Measurements from ENCODE around the gene MBP. TPM values are rescaled to one million over a fixed set of nuclear protein-coding genes. Genes with fewer than 3 reads are reported as not detected.

The MBP gene
- total RNA-seq, 1 donor from 2014 or later: 22.4 TPM

DNA sequence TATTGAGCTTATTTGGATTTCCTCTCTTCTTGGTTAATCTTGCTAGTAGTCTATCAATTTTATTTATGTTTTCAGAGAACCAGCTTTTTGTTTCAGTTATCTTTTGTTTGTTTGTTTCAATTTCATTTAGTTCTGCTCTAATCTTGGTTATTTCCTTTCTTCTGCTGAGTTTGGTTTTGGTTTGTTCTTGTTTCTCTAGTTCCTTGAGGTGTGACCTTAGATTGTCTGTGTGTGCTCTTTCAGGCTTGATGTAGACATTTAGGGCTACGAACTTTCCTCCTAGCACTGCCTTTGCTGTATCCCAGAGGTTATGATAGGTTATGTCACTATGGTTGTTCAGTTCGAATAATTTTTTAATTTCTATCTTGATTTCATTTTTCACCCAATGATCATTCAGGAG, 168.6 kb downstream of the MBP start:
- Histone ChIP-seq H3K27me3 (ENCODE audit: control insufficient read depth in 3 of 3, insufficient read depth in 3 of 3, low read length in 3 of 3) (no peaks in the 10 kb centered on the region), H3K27ac (ENCODE audit: low read depth, low read length) (no peak overlapping the region), H3K4me1 (ENCODE audit: control insufficient read depth in 3 of 3, insufficient read depth in 3 of 3, low read length in 3 of 3) (no peaks in the 10 kb centered on the region), H3K4me3 (ENCODE audit: low read length in 3 of 3) (no peak overlapping the region), H3K9me3 (ENCODE audit: control insufficient read depth in 3 of 3, low read length in 3 of 3) (no peaks in the 10 kb centered on the region), H3K9ac (ENCODE audit: low read depth in 1 of 3, low read length in 3 of 3) (no peak overlapping the region), H3K36me3 (ENCODE audit: control insufficient read depth in 3 of 3, insufficient read depth in 3 of 3, low read length in 3 of 3) (peaks cover 14 to 20% (median 19%) of the 10 kb centered on the region in 3 donors)

DNA sequence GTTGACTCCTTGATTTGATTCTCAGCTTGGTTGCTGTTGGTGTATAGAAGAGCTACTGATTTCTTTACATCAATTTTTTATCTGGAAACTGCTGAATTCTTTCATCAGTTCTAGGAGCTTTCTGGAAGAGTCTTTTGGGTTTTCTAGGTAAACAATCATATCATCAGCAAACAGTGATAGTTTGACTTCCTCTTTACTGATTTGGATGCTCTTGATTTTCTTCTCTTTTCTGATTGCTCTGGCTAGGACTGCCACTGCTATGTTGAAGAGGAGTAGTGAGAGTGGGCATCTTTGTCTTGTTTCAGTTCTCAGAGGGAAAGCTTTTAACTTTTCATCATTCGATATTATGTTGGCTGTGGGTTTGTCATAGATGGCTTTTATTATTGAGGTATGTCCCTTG, 169.7 kb downstream of the MBP start:
- Histone ChIP-seq H3K4me1 (ENCODE audit: control insufficient read depth in 3 of 3, insufficient read depth in 3 of 3, low read length in 3 of 3) (peaks cover 0 to 3% (median 0%) of the 10 kb centered on the region in 3 donors), H3K36me3 (ENCODE audit: control insufficient read depth in 3 of 3, insufficient read depth in 3 of 3, low read length in 3 of 3) (peaks cover 19 to 23% (median 23%) of the 10 kb centered on the region in 3 donors), H3K9ac (ENCODE audit: low read depth in 1 of 3, low read length in 3 of 3) (no peak overlapping the region), H3K27ac (ENCODE audit: low read depth, low read length) (no peak overlapping the region), H3K4me3 (ENCODE audit: low read length in 3 of 3) (no peak overlapping the region), H3K9me3 (ENCODE audit: control insufficient read depth in 3 of 3, low read length in 3 of 3) (no peaks in the 10 kb centered on the region), H3K27me3 (ENCODE audit: control insufficient read depth in 3 of 3, insufficient read depth in 3 of 3, low read length in 3 of 3) (no peaks in the 10 kb centered on the region)

DNA sequence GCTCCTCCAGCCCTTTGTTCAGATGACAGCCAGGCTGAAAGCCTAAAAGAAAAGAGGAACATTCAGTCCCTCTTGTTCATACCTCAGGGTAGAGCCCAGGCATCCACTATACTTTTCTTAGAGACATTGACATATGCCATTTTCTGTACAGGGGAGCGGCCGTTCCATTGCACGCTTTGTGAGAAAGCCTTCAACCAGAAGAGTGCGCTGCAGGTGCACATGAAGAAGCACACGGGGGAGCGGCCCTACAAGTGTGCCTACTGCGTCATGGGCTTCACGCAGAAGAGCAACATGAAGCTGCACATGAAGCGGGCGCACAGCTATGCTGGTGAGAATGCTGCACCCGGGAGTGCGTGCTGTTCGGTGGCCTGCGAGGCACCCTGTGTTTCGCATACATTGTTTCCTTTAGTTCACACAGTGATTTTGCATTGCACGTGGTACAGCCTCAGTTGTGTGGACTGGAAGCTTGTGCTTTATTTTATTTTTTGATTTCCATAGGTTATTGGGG, 172.0 kb downstream of the MBP start:
- no peak overlapping the region for H3K9ac ChIP-seq (ENCODE audit: low read depth in 1 of 3, low read length in 3 of 3)
- peaks cover 25 to 40% (median 35%) of the 10 kb centered on the region in 3 donors for H3K36me3 ChIP-seq (ENCODE audit: control insufficient read depth in 3 of 3, insufficient read depth in 3 of 3, low read length in 3 of 3)
- peaks cover 0 to 5% (median 0%) of the 10 kb centered on the region in 3 donors for H3K4me1 ChIP-seq (ENCODE audit: control insufficient read depth in 3 of 3, insufficient read depth in 3 of 3, low read length in 3 of 3)
- no peak overlapping the region for H3K27ac ChIP-seq (ENCODE audit: low read depth, low read length)
- no peaks in the 10 kb centered on the region for H3K9me3 ChIP-seq (ENCODE audit: control insufficient read depth in 3 of 3, low read length in 3 of 3)
- H3K27me3 ChIP-seq (ENCODE audit: control insufficient read depth in 3 of 3, insufficient read depth in 3 of 3, low read length in 3 of 3): no peaks in the 10 kb centered on the region
- no peak overlapping the region for H3K4me3 ChIP-seq (ENCODE audit: low read length in 3 of 3)

DNA sequence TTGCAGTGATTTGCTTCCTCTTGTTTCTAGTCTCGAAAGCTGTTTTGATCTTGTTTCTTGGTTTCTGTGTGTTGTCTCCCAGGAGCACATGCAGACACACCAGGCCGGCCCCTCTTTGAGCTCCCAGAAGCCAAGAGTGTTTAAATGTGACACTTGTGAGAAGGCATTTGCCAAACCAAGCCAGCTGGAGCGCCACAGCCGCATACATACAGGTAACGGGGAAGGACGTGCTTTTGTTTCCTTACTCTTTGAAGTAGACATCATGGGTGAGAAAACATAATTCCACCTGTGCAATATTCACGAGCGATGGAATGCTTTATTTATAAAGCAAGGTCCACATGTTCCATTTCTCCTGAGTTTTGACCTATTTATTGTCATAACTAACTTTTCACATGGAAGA, 173.0 kb downstream of the MBP start:
- Histone ChIP-seq H3K27ac (ENCODE audit: low read depth, low read length) (no peak overlapping the region), H3K4me1 (ENCODE audit: control insufficient read depth in 3 of 3, insufficient read depth in 3 of 3, low read length in 3 of 3) (peaks cover 0 to 7% (median 0%) of the 10 kb centered on the region in 3 donors), H3K9ac (ENCODE audit: low read depth in 1 of 3, low read length in 3 of 3) (no peak overlapping the region), H3K27me3 (ENCODE audit: control insufficient read depth in 3 of 3, insufficient read depth in 3 of 3, low read length in 3 of 3) (no peaks in the 10 kb centered on the region), H3K36me3 (ENCODE audit: control insufficient read depth in 3 of 3, insufficient read depth in 3 of 3, low read length in 3 of 3) (peaks cover 27 to 40% (median 35%) of the 10 kb centered on the region in 3 donors), H3K9me3 (ENCODE audit: control insufficient read depth in 3 of 3, low read length in 3 of 3) (no peaks in the 10 kb centered on the region), H3K4me3 (ENCODE audit: low read length in 3 of 3) (no peak overlapping the region)

DNA sequence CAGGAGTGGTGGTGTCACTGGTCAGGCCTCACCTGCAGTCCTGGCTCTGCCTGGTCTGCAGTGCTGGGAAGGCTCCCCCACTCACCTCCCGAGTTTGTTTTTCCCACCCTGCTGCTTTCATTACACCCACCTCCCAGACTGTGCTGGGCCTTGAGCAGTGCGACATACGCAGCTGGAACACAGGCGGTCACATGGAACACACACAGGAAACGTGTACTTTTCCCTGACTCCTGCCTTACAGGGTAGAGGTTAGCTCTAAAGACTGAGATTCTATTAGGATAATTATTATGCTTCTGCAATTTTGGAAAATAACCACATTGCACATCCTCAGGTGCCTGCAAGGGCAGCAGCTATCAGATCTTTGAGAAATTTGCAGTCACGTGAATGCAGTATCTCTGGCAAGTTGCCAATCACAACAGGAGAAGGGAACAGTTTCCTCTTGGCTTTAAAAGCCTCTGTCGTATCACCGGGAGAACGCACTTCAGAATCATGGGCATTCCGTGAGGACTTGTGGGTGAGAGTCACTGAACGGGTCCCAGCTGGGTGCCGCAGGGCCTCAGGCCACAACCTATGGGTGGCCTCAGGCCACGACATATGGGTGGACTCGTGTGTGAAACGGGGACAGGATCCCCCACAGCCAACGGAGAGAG, 173.8 kb downstream of the MBP start:
- peaks cover 27 to 40% (median 35%) of the 10 kb centered on the region in 3 donors for H3K36me3 ChIP-seq (ENCODE audit: control insufficient read depth in 3 of 3, insufficient read depth in 3 of 3, low read length in 3 of 3)
- H3K9me3 ChIP-seq (ENCODE audit: control insufficient read depth in 3 of 3, low read length in 3 of 3): no peaks in the 10 kb centered on the region
- H3K4me1 ChIP-seq (ENCODE audit: control insufficient read depth in 3 of 3, insufficient read depth in 3 of 3, low read length in 3 of 3): peaks cover 0 to 7% (median 0%) of the 10 kb centered on the region in 3 donors
- H3K4me3 ChIP-seq (ENCODE audit: low read length in 3 of 3): no peak overlapping the region
- H3K27me3 ChIP-seq (ENCODE audit: control insufficient read depth in 3 of 3, insufficient read depth in 3 of 3, low read length in 3 of 3): no peaks in the 10 kb centered on the region
- H3K27ac ChIP-seq (ENCODE audit: low read depth, low read length): no peak overlapping the region
- no peak overlapping the region for H3K9ac ChIP-seq (ENCODE audit: low read depth in 1 of 3, low read length in 3 of 3)

DNA sequence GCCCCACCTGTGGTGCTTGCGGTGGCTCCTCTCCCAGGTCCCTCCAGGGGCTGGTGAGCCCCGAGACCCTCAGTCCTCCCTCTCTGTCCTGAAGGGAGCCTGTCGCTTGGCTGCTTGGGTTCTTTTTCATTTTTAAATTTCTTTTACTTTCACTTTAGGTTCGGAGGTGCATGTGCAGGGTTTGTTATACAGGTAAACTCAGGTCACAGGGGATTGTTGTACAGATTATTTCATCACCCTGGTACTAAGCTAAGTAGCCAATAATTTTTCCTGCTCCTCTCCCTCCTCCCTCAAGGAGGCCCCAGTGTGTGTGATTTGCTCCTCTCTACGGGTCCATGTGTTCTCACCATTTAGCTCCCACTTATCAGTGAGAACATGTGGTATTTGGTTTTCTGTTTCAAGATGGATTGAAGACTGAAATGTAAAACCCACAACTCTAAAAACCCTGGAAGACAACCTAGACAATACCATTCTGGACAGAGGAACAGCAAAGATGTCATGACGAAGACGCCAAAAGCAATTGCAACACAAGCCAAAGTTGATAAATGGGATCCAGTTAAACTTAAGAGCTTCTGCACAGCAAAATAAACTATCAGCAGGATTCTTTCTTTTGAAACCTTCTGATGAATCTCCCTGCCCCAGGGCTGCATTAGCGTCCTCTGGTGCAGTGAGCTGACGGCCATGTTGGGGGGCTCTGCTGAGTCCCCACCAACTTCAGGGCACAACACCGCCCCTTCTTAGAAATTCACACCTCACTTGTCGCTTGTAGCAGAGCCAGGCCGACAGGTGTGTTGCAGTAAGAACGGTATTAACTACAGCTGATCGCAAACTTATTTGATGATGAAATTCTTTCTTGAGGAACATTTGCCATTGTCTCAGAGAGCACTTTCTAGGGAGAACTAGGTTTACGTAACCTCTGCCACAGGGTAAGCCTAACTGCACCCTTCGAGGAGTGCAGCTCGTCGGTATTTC, 174.9 kb downstream of the MBP start:
- Histone ChIP-seq H3K27me3 (ENCODE audit: control insufficient read depth in 3 of 3, insufficient read depth in 3 of 3, low read length in 3 of 3) (no peaks in the 10 kb centered on the region), H3K27ac (ENCODE audit: low read depth, low read length) (no peak overlapping the region), H3K4me1 (ENCODE audit: control insufficient read depth in 3 of 3, insufficient read depth in 3 of 3, low read length in 3 of 3) (peaks cover 5 to 12% (median 6%) of the 10 kb centered on the region in 3 donors), H3K9ac (ENCODE audit: low read depth in 1 of 3, low read length in 3 of 3) (no peak overlapping the region), H3K9me3 (ENCODE audit: control insufficient read depth in 3 of 3, low read length in 3 of 3) (no peaks in the 10 kb centered on the region), H3K36me3 (ENCODE audit: control insufficient read depth in 3 of 3, insufficient read depth in 3 of 3, low read length in 3 of 3) (peaks cover 28 to 42% (median 35%) of the 10 kb centered on the region in 3 donors), H3K4me3 (ENCODE audit: low read length in 3 of 3) (no peak overlapping the region)

DNA sequence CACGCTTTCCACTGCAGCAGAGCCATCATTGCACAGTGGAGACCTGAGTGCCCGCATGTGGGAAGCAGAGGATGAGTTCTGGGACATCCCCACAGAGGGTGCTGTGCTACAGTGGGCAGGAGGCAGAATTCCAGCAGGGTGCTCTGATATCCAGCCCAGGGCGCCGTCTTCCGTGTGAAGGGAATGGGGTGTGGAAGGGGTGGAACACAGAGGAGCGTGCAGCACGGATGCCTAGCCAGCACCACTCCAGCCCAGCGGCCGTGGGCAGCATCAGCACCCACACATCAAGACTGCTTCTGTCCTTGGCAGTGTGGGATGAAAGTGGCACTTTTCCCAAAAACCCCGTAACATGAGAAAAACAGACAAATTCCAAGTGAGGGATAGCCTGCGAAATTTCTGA, 175.9 kb downstream of the MBP start:
- peaks cover 32 to 47% (median 35%) of the 10 kb centered on the region in 3 donors for H3K36me3 ChIP-seq (ENCODE audit: control insufficient read depth in 3 of 3, insufficient read depth in 3 of 3, low read length in 3 of 3)
- H3K4me1 ChIP-seq (ENCODE audit: control insufficient read depth in 3 of 3, insufficient read depth in 3 of 3, low read length in 3 of 3): peaks cover 5 to 12% (median 6%) of the 10 kb centered on the region in 3 donors
- H3K4me3 ChIP-seq (ENCODE audit: low read length in 3 of 3): no peak overlapping the region
- no peaks in the 10 kb centered on the region for H3K27me3 ChIP-seq (ENCODE audit: control insufficient read depth in 3 of 3, insufficient read depth in 3 of 3, low read length in 3 of 3)
- no peak overlapping the region for H3K27ac ChIP-seq (ENCODE audit: low read depth, low read length)
- no peak overlapping the region for H3K9ac ChIP-seq (ENCODE audit: low read depth in 1 of 3, low read length in 3 of 3)
- H3K9me3 ChIP-seq (ENCODE audit: control insufficient read depth in 3 of 3, low read length in 3 of 3): no peaks in the 10 kb centered on the region

DNA sequence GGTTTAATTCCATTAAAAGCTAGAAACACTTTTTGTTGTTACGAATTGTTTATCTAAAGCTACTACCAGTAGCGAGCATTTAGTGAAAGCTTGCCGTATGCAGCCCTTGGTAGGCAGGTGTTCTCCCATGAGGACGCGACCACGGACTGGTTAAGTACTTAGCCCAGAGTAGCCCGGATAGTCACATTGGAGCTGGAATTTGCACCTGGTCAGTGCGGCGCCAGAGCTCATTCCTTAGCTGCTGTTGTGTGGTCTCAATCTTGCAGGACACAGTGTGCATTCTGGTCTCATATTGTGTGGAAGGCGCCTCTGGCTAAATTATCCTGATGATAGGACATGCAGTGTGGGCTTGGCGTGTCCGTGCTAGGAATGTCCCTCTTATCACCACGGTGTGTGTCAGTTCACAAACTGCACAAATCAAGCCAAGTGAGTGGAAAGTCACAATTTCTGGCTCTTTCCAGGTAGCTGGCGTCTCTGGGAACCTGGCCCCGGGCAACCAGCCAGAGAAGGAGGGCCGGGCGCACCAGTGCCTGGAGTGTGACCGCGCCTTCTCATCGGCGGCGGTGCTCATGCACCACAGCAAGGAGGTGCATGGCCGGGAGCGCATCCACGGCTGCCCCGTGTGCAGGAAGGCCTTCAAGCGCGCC, 176.9 kb downstream of the MBP start:
- Histone ChIP-seq H3K9me3 (ENCODE audit: control insufficient read depth in 3 of 3, low read length in 3 of 3) (no peaks in the 10 kb centered on the region), H3K27ac (ENCODE audit: low read depth, low read length) (no peak overlapping the region), H3K9ac (ENCODE audit: low read depth in 1 of 3, low read length in 3 of 3) (no peak overlapping the region), H3K4me1 (ENCODE audit: control insufficient read depth in 3 of 3, insufficient read depth in 3 of 3, low read length in 3 of 3) (peaks cover 5 to 12% (median 6%) of the 10 kb centered on the region in 3 donors), H3K36me3 (ENCODE audit: control insufficient read depth in 3 of 3, insufficient read depth in 3 of 3, low read length in 3 of 3) (peaks cover 33 to 44% (median 35%) of the 10 kb centered on the region in 3 donors), H3K4me3 (ENCODE audit: low read length in 3 of 3) (no peak overlapping the region), H3K27me3 (ENCODE audit: control insufficient read depth in 3 of 3, insufficient read depth in 3 of 3, low read length in 3 of 3) (no peaks in the 10 kb centered on the region)

DNA sequence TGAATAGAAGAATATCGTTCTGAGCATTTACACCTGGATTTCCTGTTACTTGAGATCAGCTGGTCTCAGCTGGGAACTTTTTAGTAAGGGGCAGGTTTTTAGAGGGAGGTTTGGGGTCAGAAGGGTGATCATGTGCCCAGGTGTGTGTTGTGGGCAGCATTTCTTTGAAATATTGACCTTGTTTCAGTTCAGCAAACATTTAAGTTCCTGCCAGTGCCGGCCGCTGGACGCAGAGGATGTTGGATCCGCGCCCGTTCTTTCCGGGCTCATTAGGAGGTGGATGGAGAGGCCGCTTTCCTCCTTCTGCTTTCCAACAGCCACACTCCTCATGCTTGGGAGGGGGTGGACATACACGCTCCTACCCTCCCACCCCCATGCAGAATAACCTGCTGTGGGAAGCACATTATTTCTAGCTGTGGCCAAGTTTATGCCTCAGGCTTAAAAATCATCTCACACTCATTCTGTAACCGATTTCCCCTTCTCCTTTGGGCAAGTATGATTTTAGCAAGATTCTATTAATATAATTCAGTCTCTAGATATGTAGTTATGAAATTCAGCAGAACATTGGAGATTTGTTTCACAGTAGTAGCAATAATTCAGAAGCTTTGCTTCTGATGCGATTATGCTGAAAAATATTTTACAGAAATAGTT, 178.9 kb downstream of the MBP start:
- Histone ChIP-seq H3K9me3 (ENCODE audit: control insufficient read depth in 3 of 3, low read length in 3 of 3) (no peaks in the 10 kb centered on the region), H3K27ac (ENCODE audit: low read depth, low read length) (no peak overlapping the region), H3K36me3 (ENCODE audit: control insufficient read depth in 3 of 3, insufficient read depth in 3 of 3, low read length in 3 of 3) (peaks cover 18 to 36% (median 29%) of the 10 kb centered on the region in 3 donors), H3K27me3 (ENCODE audit: control insufficient read depth in 3 of 3, insufficient read depth in 3 of 3, low read length in 3 of 3) (no peaks in the 10 kb centered on the region), H3K4me3 (ENCODE audit: low read length in 3 of 3) (no peak overlapping the region), H3K9ac (ENCODE audit: low read depth in 1 of 3, low read length in 3 of 3) (peak overlapping the region in 1 of 3 donors; percentile 19), H3K4me1 (ENCODE audit: control insufficient read depth in 3 of 3, insufficient read depth in 3 of 3, low read length in 3 of 3) (peaks cover 5 to 12% (median 6%) of the 10 kb centered on the region in 3 donors)

Measured in skeletal muscle tissue (tissue), 4 donors.